GM19468 (cell line): Measurements from ENCODE around the gene TMEM127.
"Not testable (repeated sequence)": the region's sequence is repeated elsewhere in the genome, so short reads cannot be mapped to it uniquely, and the experiment has no call there.

Source experiments
- ATAC-seq: cut with Tn5 transposase; IDR thresholded peaks from one replicate; pipeline ENCODE4 v1.9.1; 2021; ENCODE audit warnings: mild to moderate bottlenecking, moderate library complexity, moderate number of reproducible peaks; ENCODE audit not compliant: unreplicated experiment; ENCODE audit errors: extremely low read depth

The TMEM127 gene

DNA sequence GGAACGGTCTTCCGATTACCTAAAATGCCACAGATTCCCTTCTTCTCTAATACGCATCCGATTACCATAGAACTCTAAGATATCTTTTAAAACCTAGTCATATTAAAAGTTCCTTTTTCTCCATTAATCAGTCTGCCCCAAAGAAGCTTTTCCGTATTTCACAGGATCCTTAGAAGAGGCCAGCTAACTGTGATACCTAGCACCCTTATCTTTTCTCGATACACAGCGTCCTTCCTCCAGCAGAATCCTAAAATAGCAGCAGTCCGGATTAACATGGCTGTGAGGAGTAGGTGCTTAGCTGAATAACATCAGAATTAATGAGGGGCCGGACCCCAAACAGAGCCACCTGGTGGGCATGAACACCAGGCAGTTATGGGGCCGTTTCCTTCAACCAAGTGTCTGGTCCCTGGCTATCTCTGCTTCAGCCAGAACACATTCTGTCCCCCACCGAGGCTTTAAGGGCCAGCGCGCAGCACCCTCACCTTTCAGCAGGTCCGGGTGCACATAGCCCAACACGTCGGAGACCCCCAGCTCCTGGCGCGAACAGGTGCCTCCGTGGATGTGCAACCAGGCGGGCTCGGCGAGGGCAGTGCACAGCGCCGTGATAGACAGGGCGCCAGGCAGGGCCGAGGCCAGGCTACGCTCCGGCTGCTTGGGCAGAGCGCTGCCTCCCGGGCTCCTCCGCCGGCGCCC lies 995 bp downstream of the TMEM127 start:
- ATAC-seq, result no peak

DNA sequence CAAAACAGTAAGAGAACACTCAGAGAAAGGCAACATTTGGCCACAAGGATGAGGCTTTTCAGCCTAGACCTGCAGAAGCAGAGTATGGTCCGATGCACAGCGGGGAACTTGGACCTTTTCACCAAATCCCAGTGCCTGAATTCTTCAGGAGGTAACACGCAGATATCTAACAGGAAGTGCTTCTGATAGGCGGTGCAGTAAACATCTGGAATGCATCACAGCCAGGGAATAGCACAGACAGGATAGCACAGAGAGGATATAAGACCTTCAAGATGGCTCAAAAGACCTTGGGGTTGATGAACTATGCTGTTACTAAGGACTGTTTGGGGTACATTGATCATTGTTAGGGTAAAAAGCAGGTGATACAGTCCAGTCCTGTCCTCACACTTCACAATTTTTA lies 1.7 kb downstream of the TMEM127 start:
- no peak for ATAC-seq

GRCh38 chr2:96262306-96262705 lies 3.5 kb downstream of the TMEM127 start:
- no peak for ATAC-seq

DNA sequence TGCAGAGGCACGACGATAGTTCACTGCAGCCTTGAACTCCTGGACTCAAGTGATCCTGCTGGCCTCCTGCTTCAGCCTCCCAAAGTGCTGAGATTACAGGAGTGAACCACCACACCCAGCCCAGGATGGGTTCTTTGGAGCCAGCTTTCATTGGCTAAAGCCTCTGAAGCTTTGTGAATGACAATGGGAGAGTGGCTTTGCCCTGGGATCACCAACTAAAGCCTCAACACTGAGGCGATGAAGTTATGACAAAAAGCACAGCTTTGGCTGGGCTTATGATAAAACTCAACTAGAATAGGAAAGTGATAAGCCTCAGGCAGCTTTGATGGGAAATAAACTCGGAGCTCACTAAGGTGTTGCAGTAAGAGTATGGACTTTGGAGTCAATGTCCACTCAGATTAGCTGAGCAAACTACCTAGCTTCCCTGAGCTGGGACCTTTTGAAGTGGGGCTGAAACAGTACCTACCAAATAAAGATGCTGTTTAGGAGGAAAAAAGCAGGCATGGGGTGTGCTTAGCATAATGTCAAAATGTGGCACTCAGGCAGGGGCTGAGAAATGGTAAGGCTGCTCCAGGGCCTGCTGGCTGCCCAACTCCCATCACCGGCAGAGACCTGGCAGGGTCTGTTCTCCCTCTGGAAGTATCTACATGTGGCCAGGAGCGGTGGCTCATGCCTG lies 4.3 kb downstream of the TMEM127 start:
- ATAC-seq, result no peak

DNA sequence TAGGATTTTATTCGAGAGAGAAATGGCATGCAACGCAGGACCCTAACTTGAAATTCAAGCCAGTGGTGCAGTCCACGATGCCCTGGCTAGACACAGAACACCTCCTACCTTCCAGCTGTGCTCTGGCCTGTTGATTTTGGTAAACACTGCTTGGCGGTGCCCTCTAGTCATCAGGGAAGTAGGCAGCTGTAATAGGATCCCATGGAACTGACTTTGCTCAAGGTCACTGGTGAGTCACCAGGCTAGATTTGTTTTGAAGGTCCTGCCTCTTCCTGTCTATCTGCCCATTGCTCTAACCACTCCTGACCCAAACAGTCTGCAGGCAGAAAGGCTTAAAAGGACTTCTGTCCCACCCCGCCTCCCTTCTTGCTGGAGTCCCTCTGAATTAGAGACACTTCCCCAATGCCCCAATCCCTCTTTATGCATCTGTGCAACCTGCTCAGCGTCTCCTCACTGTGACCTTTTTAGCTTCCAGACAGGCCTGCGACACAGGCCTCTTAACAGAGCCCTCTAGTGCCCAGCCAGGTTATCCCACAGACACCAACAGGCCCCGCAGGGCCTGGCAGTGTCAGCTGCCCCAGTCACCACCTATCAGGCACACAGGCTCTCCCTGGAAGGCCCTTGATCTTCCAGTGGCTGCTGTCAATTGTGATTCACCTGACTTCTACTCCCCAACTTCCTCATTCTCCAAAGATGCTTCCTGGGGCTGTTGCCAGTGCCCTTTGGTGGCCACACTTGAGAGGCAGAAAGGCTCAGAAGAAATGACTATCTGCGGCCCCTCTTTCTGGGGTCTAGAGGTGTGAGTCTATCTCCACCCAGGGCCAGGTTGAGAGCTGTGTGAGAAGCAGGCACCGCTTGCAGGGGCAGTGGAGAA lies 5.2 kb downstream of the TMEM127 start:
- ATAC-seq, result no peak

DNA sequence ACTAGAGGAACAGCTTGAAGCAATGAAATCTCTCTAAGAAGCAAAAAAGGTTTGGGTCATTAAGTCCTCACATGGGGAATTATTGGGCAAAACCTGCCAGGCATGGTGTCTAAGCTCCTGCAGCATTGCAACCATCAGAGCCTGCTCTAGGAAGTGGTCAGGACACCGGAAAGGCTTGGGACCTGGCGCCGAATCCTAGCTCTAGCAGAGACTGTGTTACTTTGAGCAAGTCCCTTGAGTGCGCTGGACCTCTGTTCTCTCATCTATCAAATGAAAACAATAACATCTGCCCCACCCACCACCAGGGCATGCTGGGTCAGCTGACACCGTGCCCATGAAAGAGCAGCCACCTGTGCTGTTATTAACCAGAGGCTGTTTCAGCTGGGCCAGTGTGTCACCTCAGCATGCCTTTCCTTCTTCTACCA lies 6.3 kb downstream of the TMEM127 start:
- no peak for ATAC-seq

GRCh38 chr2:96258166-96259022 lies 7.4 kb downstream of the TMEM127 start:
- no peak for ATAC-seq

- ATAC-seq, result not testable (repeated sequence)
Measured at GRCh38 chr2:96257744-96258143, 8.1 kb downstream of the TMEM127 start.

DNA sequence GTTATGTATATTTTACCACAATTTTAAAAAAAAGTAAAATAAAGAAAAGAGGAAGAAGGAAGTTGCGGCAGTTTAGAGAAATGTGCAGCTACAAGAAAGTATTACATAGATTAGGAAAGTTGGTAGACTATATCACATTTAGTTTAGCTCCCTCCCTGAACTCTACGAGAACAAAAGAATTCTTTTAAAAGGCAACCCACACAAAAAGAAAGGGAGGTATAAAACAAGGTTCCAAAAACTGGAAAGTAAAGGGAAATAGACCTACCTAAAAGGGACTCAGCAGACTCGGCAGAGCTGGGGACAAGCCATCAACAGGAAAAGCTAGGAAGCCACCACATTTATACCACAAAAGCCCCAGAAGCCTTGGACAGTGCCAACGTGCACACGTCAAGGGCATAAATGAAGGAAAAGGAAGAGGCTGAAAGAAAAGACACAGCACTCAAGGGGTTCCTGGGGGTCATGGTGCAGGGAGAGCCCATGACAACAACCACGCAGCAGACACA lies 9.1 kb downstream of the TMEM127 start:
- no peak for ATAC-seq

DNA sequence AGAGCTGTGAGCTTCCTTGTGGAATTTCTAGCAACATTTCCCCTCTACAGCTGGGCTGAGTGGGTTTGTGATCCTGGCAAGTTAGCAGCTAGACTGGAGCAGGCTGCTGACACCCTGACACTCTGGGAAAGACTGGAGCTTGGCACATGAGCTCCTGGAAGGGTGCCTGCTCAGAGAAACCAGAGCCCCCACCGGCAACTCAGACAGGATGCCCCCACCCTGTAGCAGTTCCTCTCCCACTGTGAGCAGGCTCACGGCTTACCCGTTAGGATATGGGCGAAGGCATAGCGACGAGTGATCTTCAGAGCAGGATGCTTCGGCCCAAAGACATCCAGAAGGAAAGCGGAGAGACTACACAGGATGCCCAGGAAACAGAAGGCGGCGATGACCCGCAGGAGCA lies 11.2 kb downstream of the TMEM127 start:
- ATAC-seq, result no peak

- ATAC-seq, result no peak
Measured at GRCh38 chr2:96253006-96253405, 12.8 kb downstream of the TMEM127 start.

DNA sequence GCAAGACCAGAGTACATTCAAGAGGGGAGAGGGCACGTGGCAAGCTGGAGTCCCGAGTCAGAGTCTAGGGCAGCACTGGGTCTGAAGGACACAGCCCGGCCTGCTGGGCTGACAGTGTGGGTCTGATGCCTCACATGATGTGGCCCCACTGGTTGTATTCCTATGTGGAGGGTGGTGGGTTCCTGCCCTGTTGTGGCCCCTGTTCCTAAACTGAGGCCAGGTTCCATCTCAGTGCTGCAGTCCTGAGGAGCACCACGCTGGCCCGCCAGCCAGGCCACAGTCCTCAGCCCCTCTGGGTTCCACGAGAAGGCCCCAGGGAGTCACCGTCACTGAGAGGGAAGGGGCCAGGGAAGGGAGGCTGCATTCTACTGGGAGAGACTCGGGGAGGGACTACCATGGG lies 13.3 kb downstream of the TMEM127 start:
- ATAC-seq, result no peak

- ATAC-seq, result no peak
Measured at GRCh38 chr2:96251721-96252292, 14.0 kb downstream of the TMEM127 start.

GRCh38 chr2:96250188-96250587 lies 15.6 kb downstream of the TMEM127 start:
- no peak for ATAC-seq

DNA sequence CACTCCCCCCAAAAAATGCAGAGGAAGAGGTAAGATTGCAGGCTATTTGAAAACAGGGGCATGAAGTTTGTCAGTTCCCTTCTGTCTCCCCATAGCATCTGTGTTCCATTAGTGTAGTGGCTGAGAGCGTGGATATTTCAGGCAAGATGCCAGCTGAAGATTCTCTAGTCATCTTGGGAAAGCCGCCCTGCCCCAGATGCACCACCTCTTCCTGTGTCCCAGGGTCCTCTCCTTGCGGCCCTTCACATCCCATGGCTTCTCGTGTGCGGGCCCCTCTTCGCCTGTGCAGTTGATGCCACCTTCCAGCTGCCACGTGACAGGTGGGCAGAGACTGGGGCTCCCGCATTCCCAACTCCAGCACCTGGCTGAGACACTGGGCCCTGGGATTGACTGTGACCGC lies 16.1 kb downstream of the TMEM127 start:
- no peak for ATAC-seq

DNA sequence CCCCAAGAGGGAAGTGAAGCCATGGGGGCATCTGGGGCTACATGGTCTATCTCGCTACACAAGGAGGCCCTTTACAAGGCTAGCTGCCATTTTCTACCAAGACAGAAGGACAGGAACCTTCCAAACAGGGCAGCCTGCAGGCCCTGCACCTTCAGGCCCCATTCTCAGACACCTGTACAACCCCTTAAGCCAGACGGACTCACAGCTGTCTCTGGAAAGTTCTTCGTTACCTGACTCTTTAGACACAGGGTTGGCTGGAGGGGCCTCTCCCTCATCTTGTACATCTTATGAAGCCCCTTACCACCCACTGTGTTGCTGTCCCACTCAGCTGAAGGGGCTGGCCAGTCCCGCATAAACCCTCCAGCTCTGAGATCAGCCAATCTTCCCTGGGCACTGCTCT lies 17.2 kb downstream of the TMEM127 start:
- ATAC-seq, result no peak

DNA sequence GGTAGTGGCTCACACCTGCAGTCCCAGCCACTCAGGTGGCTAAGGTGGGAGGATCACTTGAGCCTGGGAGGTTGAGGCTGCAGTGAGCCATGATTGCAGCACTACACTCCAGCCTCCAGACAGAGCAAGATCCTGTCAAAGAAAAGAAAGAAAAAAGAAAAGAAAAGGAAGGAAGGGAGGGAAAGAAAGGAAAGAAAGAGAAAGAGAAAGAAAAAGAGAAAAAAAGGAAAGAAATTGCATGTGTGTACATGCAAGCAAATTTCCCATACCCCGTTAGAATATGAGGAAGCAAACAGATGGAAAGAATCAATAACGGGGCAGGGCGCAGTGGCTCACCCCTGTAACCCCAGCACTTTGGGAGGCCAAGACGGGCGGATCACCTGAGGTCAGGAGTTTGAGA lies 17.9 kb downstream of the TMEM127 start:
- no peak for ATAC-seq

GRCh38 chr2:96247009-96247408 lies 18.8 kb downstream of the TMEM127 start:
- no peak for ATAC-seq

GRCh38 chr2:96245609-96246390 lies 20.0 kb downstream of the TMEM127 start:
- ATAC-seq, result no peak
